Measurements from ENCODE around the gene POMGNT2. TPM values are rescaled to one million over a fixed set of nuclear protein-coding genes. Genes with fewer than 3 reads are reported as not detected.

Gene POMGNT2
- total RNA-seq, 1 experiment from 2014 or later: 11.2 TPM

GRCh38 chr3:43032646-43033628, 72.9 kb downstream of the POMGNT2 start:
- no peak for DNase-seq (ENCODE audit: low read depth)
- in situ Hi-C loops (cut with HindIII; ENCODE audit: low pct_unique_long_range_greater_than_20kb, low sequenced_read_pairs): no loop called here

DNA sequence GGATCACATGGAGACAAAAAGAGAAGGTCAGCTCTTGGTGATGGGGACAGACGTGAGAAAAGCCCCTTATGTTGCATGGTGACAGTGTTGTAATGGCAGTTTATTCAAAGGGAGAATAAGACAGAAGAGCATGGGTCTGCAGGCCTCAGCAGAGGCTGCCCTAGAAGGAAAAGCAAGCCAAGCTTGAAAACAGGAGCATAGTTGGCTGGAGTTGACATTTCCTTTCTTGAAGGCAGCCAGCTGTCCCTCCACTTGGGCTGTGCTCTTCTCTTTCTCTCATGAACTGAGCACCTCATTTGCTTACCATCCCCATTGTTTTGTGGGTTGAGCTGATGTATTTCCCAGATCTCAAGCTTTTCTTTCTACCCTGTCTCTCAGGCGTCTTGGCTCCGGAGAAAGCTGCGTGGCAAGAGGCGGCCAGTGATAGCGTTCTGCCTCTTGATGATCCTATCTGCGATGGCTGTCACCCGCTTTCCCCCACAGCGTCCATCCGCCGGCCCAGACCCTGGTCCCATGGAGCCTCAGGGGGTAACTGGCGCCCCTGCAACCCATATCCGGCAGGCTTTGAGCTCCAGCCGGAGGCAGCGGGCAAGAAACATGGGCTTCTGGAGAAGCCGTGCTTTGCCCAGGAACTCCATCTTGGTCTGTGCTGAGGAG, 73.9 kb downstream of the POMGNT2 start:
- DNase-seq (ENCODE audit: low read depth): no peak
- in situ Hi-C loops (cut with HindIII; ENCODE audit: low pct_unique_long_range_greater_than_20kb, low sequenced_read_pairs): no loop called here

DNA sequence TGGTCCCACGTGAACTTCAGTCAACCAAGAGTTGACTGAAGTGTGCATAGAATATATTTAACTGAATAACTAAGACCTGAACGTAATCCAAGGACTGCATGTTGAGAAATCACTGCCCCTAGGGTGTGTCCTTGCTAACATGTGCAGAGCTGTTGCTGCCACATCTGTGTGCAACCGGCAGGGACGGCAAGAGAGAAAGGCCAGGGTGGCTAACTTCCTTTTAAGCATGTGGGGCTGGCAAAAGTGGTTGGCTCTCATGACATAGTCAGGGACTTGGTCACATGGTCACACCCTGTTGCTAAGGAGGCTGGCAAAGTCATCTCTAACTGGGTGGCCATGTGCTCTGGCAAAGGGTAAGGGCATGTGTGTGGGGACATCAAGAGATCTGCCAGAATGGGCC, 74.4 kb downstream of the POMGNT2 start:
- in situ Hi-C loops (cut with HindIII; ENCODE audit: low pct_unique_long_range_greater_than_20kb, low sequenced_read_pairs): no loop called here
- no peak for DNase-seq (ENCODE audit: low read depth)

GRCh38 chr3:43030162-43030935, 75.5 kb downstream of the POMGNT2 start:
- DNase-seq (ENCODE audit: low read depth): no peak

More at GRCh38 chr3:43030162-43030935, 75.5 kb downstream of the POMGNT2 start:
- in situ Hi-C loops (cut with HindIII; ENCODE audit: low pct_unique_long_range_greater_than_20kb, low sequenced_read_pairs): no loop called here

Other genes with a start within 250 kb of the POMGNT2 start
- not detected in 2 replicates for gene CYP8B1, start 230.2 kb downstream of the POMGNT2 start, total RNA-seq (2014; rRNA removed; shearing (Covaris generic); ENCODE audit: low replicate concordance)
- gene ZNF662, start 199.9 kb downstream of the POMGNT2 start, total RNA-seq (2014; rRNA removed; shearing (Covaris generic); ENCODE audit: low replicate concordance): not detected in 2 replicates
- gene GASK1A, start 126.8 kb downstream of the POMGNT2 start, total RNA-seq (2014; rRNA removed; shearing (Covaris generic); ENCODE audit: low replicate concordance): 0.24 TPM in 1 of 2 replicates, not detected in the other
- 11.5 and 11.8 TPM in 2 replicates for gene SNRK, start 180.5 kb upstream of the POMGNT2 start, total RNA-seq (2014; rRNA removed; shearing (Covaris generic); ENCODE audit: low replicate concordance)

Data from Caki2 (cell line).